Retinal pigment epithelial cell (primary cell): Measurements from ENCODE around the gene RPTOR.
A peak's percentile ranks its signal among the peaks of the same experiment; 100 is the strongest.

Source experiments
- DNase-seq: peaks from one replicate; pipeline ENCODE4 v3.0.0-alpha.2; 2010; ENCODE audit warnings: low read depth
- H3K4me3 ChIP-seq: 2 replicates; pipeline ENCODE4 v1.5.1; 2011; ENCODE audit warnings: mild to moderate bottlenecking, low read length, control low read depth, moderate library complexity
- TF ChIP-seq, protein P1 (sequence below): conservative IDR thresholded peaks from 2 replicates; pipeline ENCODE4 v1.5.1; 2011; ENCODE audit warnings: low read depth, low read length, control low read depth, inconsistent platforms

Gene RPTOR

DNA sequence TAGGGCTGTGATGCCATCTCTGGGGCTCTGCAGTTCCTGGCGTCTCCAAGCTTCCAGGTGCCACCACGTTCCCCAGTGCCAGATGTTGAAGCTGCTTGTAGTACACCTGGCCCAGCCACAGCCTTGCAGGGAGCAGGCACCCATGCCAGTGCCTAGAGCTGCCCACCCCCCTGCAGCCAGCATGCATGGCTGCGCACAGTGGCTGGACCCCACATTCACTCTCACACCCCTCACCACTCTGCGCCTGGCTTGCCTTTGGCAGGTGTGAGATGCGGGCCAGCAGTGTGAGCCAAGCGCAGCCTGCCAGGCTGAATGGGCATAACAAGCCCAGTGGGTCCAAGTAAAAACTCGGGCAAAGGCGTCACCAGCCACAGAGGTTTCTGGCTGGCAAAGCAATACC lies 371.6 kb downstream of the RPTOR start:
- no peak overlapping the region for H3K4me3 ChIP-seq
- no peak for DNase-seq
- TF ChIP-seq, protein P1, sequence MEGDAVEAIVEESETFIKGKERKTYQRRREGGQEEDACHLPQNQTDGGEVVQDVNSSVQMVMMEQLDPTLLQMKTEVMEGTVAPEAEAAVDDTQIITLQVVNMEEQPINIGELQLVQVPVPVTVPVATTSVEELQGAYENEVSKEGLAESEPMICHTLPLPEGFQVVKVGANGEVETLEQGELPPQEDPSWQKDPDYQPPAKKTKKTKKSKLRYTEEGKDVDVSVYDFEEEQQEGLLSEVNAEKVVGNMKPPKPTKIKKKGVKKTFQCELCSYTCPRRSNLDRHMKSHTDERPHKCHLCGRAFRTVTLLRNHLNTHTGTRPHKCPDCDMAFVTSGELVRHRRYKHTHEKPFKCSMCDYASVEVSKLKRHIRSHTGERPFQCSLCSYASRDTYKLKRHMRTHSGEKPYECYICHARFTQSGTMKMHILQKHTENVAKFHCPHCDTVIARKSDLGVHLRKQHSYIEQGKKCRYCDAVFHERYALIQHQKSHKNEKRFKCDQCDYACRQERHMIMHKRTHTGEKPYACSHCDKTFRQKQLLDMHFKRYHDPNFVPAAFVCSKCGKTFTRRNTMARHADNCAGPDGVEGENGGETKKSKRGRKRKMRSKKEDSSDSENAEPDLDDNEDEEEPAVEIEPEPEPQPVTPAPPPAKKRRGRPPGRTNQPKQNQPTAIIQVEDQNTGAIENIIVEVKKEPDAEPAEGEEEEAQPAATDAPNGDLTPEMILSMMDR = no peak

DNA sequence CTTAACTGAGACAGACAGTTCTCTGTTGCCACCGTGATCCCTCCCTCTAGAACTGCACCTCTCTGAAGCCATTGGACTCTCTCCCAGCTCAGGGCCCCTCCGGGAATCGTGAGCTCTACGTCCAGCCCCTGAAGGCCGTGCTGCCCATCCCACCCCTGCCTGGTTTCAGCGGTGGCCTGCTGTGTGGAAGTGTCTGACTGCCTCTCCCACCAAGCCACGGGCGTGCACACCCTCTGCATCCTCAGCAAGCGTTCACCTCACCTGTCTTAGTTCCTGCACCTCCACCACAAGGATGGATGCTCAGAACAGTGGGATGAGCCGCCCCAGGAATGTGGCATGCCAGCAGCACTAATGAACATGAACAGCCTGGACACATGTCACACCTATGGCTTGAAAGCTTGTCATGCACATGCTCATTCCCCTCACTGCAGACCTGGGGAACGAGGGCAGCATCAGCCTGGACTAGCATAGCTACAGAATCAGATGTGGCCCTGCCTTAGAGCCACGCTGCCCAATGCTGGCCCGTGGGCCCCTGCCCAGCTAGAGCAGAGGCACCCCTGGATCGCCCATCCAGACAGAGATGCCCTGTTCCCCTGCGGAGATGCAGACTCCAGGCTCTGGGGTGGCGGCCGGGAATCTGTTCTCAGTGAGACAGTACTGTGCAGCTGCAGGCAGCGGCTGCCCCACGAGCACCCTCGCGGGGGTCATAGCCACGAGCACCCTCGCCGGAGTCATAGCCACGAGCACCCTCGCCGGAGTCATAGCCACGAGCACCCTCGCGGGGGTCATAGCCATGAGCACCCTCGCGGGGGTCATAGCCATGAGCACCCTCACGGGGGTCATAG lies 373.3 kb downstream of the RPTOR start:
- no peak overlapping the region for H3K4me3 ChIP-seq
- DNase-seq = no peak
- TF ChIP-seq, protein P1 = no peak

DNA sequence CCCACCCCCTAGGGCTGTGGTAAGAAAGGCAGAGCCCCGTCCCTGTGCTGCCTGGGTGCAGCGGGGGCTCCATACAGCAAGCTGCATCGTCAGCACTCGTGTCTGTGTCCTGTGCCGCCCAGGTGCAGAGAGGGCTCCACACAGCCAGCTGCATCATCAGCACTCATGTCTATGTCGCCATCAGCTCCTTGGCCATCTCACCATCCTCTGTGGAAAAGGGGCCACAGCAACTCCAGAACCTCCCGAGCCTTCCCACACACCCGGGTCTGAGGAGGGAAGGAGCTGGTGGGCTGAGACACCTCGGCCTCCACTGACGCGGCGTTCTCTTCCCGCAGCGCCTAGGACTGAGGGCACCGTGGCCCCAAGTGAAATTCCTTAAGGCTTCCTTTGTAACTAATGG lies 374.1 kb downstream of the RPTOR start:
- TF ChIP-seq, protein P1 = no peak
- H3K4me3 ChIP-seq = no peak overlapping the region
- no peak for DNase-seq

- TF ChIP-seq, protein P1 = no peak
- peak; percentile 37 for DNase-seq
- H3K4me3 ChIP-seq = no peak overlapping the region
These were observed 375.0 kb downstream of the RPTOR start for GRCh38 chr17:80919331-80920311.

DNA sequence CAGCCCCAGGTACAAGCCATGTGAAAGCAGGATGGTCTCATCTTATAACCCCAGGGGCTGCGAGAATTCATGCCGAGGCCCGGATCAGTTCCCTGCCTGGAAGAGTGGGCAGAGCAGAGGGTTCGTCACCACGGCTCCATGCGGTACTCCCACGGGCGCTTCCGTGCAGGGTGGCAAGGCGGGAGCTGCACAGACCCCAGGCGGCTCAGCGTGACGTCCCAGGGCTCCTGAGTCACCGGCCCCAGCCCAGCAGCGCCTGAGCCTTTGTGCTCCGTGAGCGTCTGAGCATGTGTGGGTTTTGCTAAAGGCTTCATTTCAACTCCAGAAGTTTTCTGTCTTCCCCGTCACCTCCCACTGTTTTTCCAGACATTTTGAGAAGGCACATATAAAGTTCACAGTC lies 375.8 kb downstream of the RPTOR start:
- TF ChIP-seq, protein P1 = no peak
- DNase-seq = no peak
- H3K4me3 ChIP-seq = no peak overlapping the region

DNA sequence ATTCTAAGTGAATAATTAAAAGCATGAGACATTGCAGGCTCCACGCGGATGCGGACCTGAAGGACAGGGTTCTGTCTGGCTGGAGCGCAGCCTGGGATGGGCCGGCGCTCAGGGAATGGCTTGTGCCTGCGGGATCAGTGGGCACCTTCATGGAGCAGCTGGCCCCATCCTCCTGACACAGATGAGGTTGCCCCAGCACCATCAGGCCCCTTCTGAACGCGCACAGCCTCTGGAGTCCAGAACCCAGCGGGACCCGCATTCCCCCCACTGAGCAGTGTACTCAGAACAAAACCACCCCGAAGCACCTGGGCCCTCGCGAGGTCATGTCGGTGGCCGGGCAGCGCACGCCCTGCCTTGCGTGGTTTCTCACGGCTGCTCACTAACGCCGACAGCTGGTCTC lies 376.5 kb downstream of the RPTOR start:
- TF ChIP-seq, protein P1 = no peak
- no peak for DNase-seq

More for the DNA sequence above, 376.5 kb downstream of the RPTOR start:
- H3K4me3 ChIP-seq = no peak overlapping the region
